CD14-positive monocyte (primary cell): ENCODE measurements around the gene ATPAF1. TPM values are rescaled to one million over a fixed set of nuclear protein-coding genes. Genes with fewer than 3 reads are reported as not detected.

Experiments
- DNase-seq, 3 donors: peaks; one replicate each; pipeline ENCODE4 v3.0.0-alpha.2; 2011 to 2022
- H2AFZ ChIP-seq: 2 replicates; pipeline ENCODE4 v1.6.0; 2012; ENCODE audit warnings: mild to moderate bottlenecking, low read depth, low read length, inconsistent platforms; ENCODE audit not compliant: insufficient read depth, poor library complexity, severe bottlenecking
- H3K27ac ChIP-seq, 2 donors: 1 replicate in 1 of 2; 2 replicates in 1 of 2; pipeline ENCODE4 v1.5.1; 2012 to 2013; ENCODE audit warnings: low read length in 2 of 2, control low read depth in 1 of 2, inconsistent platforms in 1 of 2, low read depth in 1 of 2, mild to moderate bottlenecking in 1 of 2
- H3K27me3 ChIP-seq, 2 donors: one replicate each; pipeline versions ENCODE4 v1.6.0 to v1.6.1; 2011 to 2013; ENCODE audit warnings: low read length in 2 of 2; ENCODE audit not compliant: control insufficient read depth in 2 of 2, insufficient read depth in 2 of 2
- H3K36me3 ChIP-seq, 2 donors: replicated peaks in 1 of 2; 1 replicate in 1 of 2; 2 replicates in 1 of 2; pipeline versions ENCODE4 v1.5.1 to v1.6.1; 2012 to 2013; ENCODE audit warnings: low read length in 2 of 2, control low read depth in 1 of 2, inconsistent platforms in 1 of 2, mild to moderate bottlenecking in 1 of 2; ENCODE audit not compliant: insufficient read depth in 2 of 2, control insufficient read depth in 1 of 2
- H3K4me1 ChIP-seq, 2 donors: 1 replicate in 1 of 2; 2 replicates in 1 of 2; pipeline versions ENCODE4 v1.5.1 to v1.6.1; 2012 to 2013; ENCODE audit warnings: low read length in 2 of 2, control low read depth in 1 of 2, inconsistent platforms in 1 of 2, mild to moderate bottlenecking in 1 of 2, moderate library complexity in 1 of 2; ENCODE audit not compliant: insufficient read depth in 2 of 2, control insufficient read depth in 1 of 2
- H3K4me2 ChIP-seq: replicated peaks from 2 replicates; pipeline ENCODE3; 2012; ENCODE audit warnings: low read length, moderate library complexity, mild to moderate bottlenecking; ENCODE audit not compliant: poor library complexity, severe bottlenecking; ENCODE audit errors: extremely low read depth
- H3K4me3 ChIP-seq, 3 experiments: fragments of 200-600 bp in 1 of 3; sonication (generic) in 1 of 3; replicated peaks in 1 of 3; 1 replicate in 2 of 3; 2 replicates in 1 of 3; pipeline ENCODE4 v1.5.1; 2011 to 2013; ENCODE audit warnings: low read length in 3 of 3, mild to moderate bottlenecking in 3 of 3, control low read depth in 2 of 3, low read depth in 2 of 3, inconsistent platforms in 1 of 3, moderate library complexity in 1 of 3
- H3K79me2 ChIP-seq: 2 replicates; pipeline ENCODE4 v1.6.0; 2012; ENCODE audit warnings: mild to moderate bottlenecking, control low read depth, inconsistent platforms, low read length, moderate library complexity; ENCODE audit not compliant: insufficient read depth
- H3K9ac ChIP-seq: 2 replicates; pipeline ENCODE4 v1.6.0; 2017; ENCODE audit warnings: low read length, mild to moderate bottlenecking; ENCODE audit not compliant: insufficient read depth, poor library complexity, severe bottlenecking
- H3K9me3 ChIP-seq, 2 donors: replicated peaks in 1 of 2; 1 replicate in 1 of 2; 2 replicates in 1 of 2; pipeline versions ENCODE4 v1.5.1 to v1.6.1; 2012 to 2013; ENCODE audit warnings: low read length in 2 of 2, control low read depth in 1 of 2; ENCODE audit not compliant: control insufficient read depth in 1 of 2, insufficient read depth in 1 of 2
- H4K20me1 ChIP-seq: 2 replicates; pipeline ENCODE4 v1.6.0; 2012; ENCODE audit warnings: mild to moderate bottlenecking, low read length, control low read depth, moderate library complexity; ENCODE audit not compliant: insufficient read depth
- H3K27ac Mint-ChIP-seq, 7 donors: one replicate each; pipeline ENCODE4 v1.8.0; 2020; ENCODE audit warnings: mild to moderate bottlenecking in 7 of 7, mixed read lengths in 7 of 7, moderate library complexity in 6 of 7, inconsistent platforms in 2 of 7
- H3K27me3 Mint-ChIP-seq, 3 donors: one replicate each; pipeline ENCODE4 v1.8.0; 2021 to 2022; ENCODE audit warnings: low read depth in 3 of 3, mild to moderate bottlenecking in 3 of 3, mixed read lengths in 3 of 3, moderate library complexity in 3 of 3, inconsistent platforms in 1 of 3
- H3K36me3 Mint-ChIP-seq, 2 donors: one replicate each; pipeline ENCODE4 v1.8.0; 2020; ENCODE audit warnings: mixed read lengths in 2 of 2, inconsistent platforms in 1 of 2, mild to moderate bottlenecking in 1 of 2
- H3K4me1 Mint-ChIP-seq: one replicate; pipeline ENCODE4 v1.8.0; 2020; ENCODE audit warnings: mild to moderate bottlenecking, mixed read lengths
- H3K4me3 Mint-ChIP-seq, 2 donors: one replicate each; pipeline ENCODE4 v1.8.0; 2020; ENCODE audit warnings: mild to moderate bottlenecking in 2 of 2, mixed read lengths in 2 of 2, moderate library complexity in 1 of 2
- H3K9me3 Mint-ChIP-seq, 7 donors: one replicate each; pipeline ENCODE4 v1.8.0; 2020 to 2022; ENCODE audit warnings: mixed read lengths in 7 of 7, mild to moderate bottlenecking in 6 of 7, moderate library complexity in 6 of 7, inconsistent platforms in 2 of 7
- WGBS: methylation state at CpG from one replicate; pipeline ENCODE4 v1.1.5; 2013; ENCODE audit warnings: missing lambda C conversion rate; ENCODE audit not compliant: insufficient coverage; 5-methylcytosine and 5-hydroxymethylcytosine counted together
- intact Hi-C, 2 donors: fragments of 100-400 bp; cut with micrococcal nuclease; formaldehyde crosslinking; loops; one replicate each; pipeline versions ENCODE4 v1.15.0 to v1.15.1; 2023
- polyA plus RNA-seq, 3 donors: library from polyadenylated mRNA; depleted of rRNA in 1 of 3; unstranded in 2 of 3; stranded (reverse) in 1 of 3; fragments of 300-500 nt in 2 of 3; fragments of >200 nt in 1 of 3; fragmentation: Illumina TruSeq in 2 of 3; gene quantifications; 1 replicate in 2 of 3; 2 replicates in 1 of 3; pipeline ENCODE4 v1.2.3, GENCODE V29; 2012 to 2021
- TF ChIP-seq, protein P1 (sequence below): fragments of 200-600 bp; IDR thresholded peaks from one replicate; pipeline ENCODE4 v1.8.0; 2022; ENCODE audit warnings: antibody characterized with exemption, mild to moderate bottlenecking

Gene ATPAF1
- polyA plus RNA-seq, 3 donors, result 16.9 to 45.4 (median 33.4) TPM

- peaks cover 84 to 96% of the 10 kb centered on the region in 2 donors for H3K36me3 Mint-ChIP-seq
Observed at GRCh38 chr1:46692811-46693770, 24.9 kb upstream of the ATPAF1 start.

More at GRCh38 chr1:46692811-46693770, 24.9 kb upstream of the ATPAF1 start:
- no CpG with 5 or more reads among the region's 3 CpGs for WGBS
- no peaks in the 10 kb centered on the region for H3K27me3 ChIP-seq
- no peaks in the 10 kb centered on the region for H3K27me3 Mint-ChIP-seq
- peaks cover 16% of the 10 kb centered on the region for H3K4me1 Mint-ChIP-seq
- no peak overlapping the region for H2AFZ ChIP-seq
- no peak overlapping the region for H3K27ac Mint-ChIP-seq
- H3K27ac ChIP-seq, result no peak overlapping the region
- intact Hi-C loops, result no loop called here
- DNase-seq, result no peak
- H3K4me3 ChIP-seq, result no peak overlapping the region
- H3K79me2 ChIP-seq, result peaks cover 10% of the 10 kb centered on the region
- no peak overlapping the region for H3K9ac ChIP-seq
- TF ChIP-seq, protein P1, sequence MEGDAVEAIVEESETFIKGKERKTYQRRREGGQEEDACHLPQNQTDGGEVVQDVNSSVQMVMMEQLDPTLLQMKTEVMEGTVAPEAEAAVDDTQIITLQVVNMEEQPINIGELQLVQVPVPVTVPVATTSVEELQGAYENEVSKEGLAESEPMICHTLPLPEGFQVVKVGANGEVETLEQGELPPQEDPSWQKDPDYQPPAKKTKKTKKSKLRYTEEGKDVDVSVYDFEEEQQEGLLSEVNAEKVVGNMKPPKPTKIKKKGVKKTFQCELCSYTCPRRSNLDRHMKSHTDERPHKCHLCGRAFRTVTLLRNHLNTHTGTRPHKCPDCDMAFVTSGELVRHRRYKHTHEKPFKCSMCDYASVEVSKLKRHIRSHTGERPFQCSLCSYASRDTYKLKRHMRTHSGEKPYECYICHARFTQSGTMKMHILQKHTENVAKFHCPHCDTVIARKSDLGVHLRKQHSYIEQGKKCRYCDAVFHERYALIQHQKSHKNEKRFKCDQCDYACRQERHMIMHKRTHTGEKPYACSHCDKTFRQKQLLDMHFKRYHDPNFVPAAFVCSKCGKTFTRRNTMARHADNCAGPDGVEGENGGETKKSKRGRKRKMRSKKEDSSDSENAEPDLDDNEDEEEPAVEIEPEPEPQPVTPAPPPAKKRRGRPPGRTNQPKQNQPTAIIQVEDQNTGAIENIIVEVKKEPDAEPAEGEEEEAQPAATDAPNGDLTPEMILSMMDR, result no peak
- peaks cover 69% of the 10 kb centered on the region for H4K20me1 ChIP-seq
- peaks cover 79 to 92% of the 10 kb centered on the region in 2 donors for H3K36me3 ChIP-seq
- H3K4me1 ChIP-seq, result peaks cover 1 to 4% of the 10 kb centered on the region in 2 donors
- H3K9me3 Mint-ChIP-seq, result peaks cover 0 to 3% (median 0%) of the 10 kb centered on the region in 7 donors
- no peaks in the 10 kb centered on the region for H3K9me3 ChIP-seq
- no peak overlapping the region for H3K4me3 Mint-ChIP-seq
- H3K4me2 ChIP-seq, result no peak overlapping the region
